ENCODE data around the gene S100A13. TPM values are rescaled to one million over a fixed set of nuclear protein-coding genes. Genes with fewer than 3 reads are reported as not detected.
"Not testable (repeated sequence)": the region's sequence is repeated elsewhere in the genome, so short reads cannot be mapped to it uniquely, and the experiment has no call there.

The S100A13 gene
- polyA plus RNA-seq, 3 donors: 143 to 162 (median 159) TPM

DNA sequence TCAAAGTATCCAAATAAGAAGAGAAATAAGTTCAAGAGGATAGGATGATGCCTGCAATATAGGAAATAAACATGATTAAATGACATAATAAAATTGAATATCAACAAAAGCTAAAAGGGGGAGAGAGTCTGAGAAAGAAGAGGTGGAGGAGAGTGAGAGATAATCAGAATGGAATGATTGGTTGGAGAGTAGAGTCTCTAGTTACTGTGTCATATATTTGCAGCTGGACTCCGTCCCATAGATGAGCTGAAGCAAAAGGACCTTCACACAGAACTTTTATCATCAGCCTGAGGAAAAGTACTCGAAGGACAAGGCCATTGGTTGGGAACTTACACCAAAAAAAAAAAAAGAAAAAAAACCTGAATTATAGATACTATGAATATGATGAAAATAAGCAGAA lies 38.8 kb downstream of the S100A13 start:
- no peak for DNase-seq (ENCODE audit: extremely low read depth in 1 of 11, low read depth in 9 of 11, low spot score in 4 of 11)

DNA sequence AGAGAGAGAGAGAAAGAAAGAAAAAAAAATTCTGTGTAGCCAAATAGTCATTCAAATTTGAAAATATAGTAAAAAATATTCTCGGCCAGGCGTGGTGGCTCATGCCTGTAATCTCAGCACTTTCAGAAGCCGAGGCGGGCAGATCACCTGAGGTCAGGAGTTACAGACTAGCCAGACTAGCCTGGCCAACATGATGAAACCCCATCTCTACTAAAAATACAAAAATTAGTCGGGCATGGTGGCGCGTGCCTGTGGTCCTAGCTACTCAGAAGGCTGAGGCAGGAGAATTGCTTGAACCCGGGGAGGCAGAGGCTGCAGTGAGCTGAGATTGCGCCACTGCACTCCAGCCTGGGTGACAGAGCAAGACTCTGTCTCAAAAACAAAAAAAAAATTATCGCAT lies 39.3 kb downstream of the S100A13 start:
- not testable (repeated sequence) for DNase-seq (ENCODE audit: extremely low read depth in 1 of 11, low read depth in 9 of 11, low spot score in 4 of 11)

DNA sequence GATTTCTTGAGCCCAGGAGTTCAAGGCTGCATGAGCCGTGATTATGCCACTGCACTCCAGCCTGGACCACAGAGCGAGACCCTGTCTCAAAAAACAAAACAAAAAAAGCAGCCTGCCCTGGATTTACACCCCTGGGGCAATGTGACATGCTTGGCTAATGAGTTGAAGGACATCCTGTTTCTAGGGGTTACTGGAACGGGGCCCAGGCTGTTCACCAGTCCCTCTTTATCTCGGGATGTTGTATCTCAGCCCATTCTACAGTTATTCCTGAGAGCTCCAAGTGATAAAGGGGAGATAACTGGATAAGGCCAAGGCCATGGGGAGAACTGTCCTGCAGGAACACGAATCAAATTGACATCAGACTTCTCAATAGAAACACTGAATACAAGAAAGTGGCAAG lies 40.0 kb downstream of the S100A13 start:
- no peak for DNase-seq (ENCODE audit: extremely low read depth in 1 of 11, low read depth in 9 of 11, low spot score in 4 of 11)

DNA sequence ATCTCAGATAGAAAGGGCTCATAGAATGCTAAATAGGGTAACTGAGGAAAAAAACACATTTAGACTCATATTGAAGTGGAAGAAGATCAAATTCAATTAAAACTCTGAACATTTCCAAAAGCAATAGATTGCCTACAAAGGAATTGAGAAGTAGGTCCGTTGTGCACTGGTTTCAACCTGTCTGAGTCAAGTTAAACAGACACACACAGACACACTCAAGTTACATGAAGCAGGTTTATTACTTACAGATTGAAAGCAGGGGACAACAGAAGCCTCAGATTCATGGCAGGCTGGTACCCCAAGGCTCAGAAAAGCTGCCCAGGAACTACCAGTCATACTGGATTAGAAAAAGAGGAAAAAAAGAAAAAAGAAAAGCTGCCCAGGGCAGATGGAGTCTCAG lies 41.0 kb downstream of the S100A13 start:
- DNase-seq (ENCODE audit: extremely low read depth in 1 of 11, low read depth in 9 of 11, low spot score in 4 of 11): no peak

DNA sequence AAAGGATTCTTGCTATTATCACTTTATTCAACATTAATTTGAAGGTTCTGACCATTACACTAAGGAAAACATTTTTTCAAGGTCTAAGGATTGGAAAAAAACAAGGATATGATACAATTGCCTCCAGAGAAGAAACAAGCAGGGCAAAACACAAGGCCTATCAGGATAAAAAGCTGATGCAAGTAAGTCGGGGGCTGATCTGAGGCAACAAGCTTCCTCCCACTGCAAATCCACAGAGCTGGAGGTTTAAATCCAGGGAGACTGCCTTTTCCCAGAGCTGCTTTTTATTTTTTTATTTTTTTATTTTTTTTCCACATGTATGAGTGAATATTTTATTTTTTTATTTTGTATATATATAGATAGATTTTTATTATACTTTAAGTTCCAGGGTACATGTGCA lies 42.3 kb downstream of the S100A13 start:
- no peak for DNase-seq (ENCODE audit: extremely low read depth in 1 of 11, low read depth in 9 of 11, low spot score in 4 of 11)

DNA sequence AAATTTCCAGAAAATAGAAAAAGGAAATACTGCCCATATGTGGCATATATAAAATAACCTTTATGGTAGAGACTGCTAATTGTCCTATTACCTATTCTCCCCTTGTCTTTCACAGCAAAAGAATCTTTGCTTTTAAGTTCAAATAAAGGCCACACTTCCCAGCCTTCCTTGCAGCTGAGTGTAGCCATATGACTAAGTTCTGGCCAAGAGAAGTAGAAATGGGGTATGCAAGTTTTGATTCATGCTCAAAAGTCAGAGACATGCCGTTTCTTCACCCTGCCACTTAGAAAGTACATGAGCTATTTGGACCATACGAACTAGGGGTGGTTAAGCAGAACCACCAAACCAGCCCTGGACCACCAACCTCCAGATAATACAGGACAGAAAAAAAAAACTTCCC lies 43.3 kb downstream of the S100A13 start:
- DNase-seq (ENCODE audit: extremely low read depth in 1 of 11, low read depth in 9 of 11, low spot score in 4 of 11): no peak

DNA sequence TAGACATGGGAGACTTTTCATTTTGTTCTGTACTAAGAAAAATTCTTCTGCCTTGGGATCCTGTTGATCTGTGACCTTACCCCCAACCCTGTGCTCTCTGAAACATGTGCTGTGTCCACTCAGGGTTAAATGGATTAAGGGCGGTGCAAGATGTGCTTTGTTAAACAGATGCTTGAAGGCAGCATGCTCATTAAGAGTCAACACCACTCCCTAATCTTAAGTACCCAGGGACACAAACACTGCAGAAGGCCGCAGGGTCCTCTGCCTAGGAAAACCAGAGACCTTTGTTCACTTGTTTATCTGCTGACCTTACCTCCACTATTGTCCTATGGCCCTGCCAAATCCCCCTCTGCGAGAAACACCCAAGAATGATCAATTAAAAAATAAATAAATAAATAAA lies 43.8 kb downstream of the S100A13 start:
- DNase-seq (ENCODE audit: extremely low read depth in 1 of 11, low read depth in 9 of 11, low spot score in 4 of 11): not testable (repeated sequence)

DNA sequence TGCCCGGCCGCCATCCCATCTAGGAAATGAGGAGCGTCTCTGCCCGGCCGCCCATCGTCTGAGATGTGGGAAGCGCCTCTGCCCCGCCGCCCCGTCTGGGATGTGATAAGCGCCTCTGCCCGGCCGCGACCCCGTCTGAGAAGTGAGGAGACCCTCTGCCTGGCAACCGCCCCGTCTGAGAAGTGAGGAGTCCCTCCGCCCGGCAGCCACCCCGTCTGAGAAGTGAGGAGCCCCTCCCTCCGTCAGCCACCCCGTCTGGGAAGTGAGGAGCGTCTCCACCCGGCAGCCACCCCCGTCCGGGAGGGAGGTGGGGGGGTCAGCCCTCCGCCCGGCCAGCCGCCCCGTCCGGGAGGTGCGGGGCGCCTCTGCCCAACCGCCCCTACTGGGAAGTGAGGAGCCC lies 44.5 kb downstream of the S100A13 start:
- not testable (repeated sequence) for DNase-seq (ENCODE audit: extremely low read depth in 1 of 11, low read depth in 9 of 11, low spot score in 4 of 11)

DNA sequence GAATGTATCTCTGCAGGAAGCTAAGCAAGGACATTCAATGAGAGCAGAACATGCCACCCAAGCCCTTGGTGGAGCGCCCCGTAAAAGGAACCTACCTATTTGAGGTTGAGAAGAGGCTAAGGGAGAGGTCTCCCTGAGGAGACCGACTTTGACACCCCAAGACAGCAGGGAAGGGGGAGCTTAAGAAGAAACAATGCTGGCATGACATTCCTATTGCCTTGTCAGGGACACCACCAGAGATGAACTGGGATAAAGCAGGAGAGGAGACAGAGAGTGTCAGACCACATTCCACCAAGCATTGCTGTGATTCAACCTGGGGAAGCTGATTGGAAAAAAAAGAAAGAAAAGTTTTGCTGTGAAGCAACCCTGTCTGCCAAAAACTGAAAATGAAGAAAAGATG lies 48.4 kb downstream of the S100A13 start:
- no peak for DNase-seq (ENCODE audit: extremely low read depth in 1 of 11, low read depth in 9 of 11, low spot score in 4 of 11)

DNA sequence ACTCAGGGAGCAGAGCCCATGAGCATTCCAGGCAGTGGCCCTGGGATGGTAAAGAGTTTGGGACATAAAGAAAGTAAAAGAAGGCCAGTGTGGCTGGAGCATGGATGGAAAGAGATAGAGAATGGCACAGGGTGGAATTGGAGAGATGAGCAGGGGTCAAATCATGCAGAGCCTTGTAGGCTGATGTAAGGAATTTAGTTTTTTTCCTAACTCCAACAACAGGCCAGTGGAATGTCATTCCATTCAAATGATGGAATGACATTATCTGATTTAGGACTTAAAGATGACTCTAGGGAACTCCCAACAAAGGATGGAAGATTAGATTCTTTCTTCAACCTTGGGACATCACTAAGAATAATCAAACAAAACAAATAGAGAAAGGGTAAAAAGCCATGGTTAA lies 48.8 kb downstream of the S100A13 start:
- DNase-seq (ENCODE audit: extremely low read depth in 1 of 11, low read depth in 9 of 11, low spot score in 4 of 11): no peak

DNA sequence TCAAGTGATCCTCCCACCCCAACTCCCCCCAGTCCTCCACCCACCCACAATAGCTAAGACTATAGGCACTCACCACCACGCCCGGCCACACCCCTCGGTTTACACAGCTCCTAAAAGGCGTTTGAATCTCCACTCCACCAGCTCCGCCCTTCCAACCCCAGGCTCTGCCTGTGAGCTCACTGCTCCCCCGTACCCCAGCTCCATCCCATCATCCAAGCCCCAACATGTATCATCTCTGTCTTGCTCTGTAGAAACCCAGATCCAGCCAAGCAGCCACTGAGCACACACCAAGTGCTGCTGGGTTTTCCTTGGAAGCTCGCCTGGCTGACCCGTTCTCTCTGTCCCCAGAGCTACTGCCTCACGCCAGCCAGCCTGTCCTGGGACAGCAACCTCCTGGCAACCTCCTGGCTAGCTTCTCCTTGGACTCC lies 49.7 kb downstream of the S100A13 start:
- no peak for DNase-seq (ENCODE audit: extremely low read depth in 1 of 11, low read depth in 9 of 11, low spot score in 4 of 11)

DNA sequence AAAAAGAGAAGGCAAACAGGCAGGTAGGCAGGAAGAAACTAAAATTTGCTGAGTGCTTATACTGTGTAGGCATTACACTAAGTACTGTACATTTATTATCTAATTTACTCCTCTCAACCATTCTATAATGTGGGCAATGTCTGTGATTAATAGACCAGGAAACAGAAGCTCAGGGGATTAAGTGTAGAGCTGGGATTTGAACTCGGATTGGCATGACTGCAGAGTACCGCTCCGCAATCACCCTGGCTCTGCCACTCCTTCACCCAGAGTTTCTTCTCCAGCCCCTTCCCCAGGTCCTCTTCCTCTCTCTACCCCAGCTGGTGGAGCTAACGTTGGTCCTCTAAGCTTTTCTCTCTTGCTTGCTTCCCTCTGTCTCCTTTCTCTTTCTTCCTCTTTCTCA lies 50.2 kb downstream of the S100A13 start:
- DNase-seq (ENCODE audit: extremely low read depth in 1 of 11, low read depth in 9 of 11, low spot score in 4 of 11): no peak

DNA sequence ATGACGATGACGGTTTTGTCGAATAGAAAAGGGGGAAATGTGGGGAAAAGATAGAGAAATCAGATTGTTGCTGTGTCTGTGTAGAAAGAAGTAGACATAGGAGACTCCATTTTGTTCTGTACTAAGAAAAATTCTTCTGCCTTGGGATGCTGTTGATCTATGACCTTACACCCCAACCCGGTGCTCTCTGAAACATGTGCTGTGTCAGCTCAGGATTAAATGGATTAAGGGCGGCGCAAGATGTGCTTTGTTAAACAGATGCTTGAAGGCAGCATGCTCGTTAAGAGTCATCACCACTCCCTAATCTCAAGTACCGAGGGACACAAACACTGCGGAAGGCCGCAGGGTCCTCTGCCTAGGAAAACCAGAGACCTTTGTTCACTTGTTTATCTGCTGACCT lies 51.8 kb downstream of the S100A13 start:
- DNase-seq (ENCODE audit: extremely low read depth in 1 of 11, low read depth in 9 of 11, low spot score in 4 of 11): not testable (repeated sequence)

DNA sequence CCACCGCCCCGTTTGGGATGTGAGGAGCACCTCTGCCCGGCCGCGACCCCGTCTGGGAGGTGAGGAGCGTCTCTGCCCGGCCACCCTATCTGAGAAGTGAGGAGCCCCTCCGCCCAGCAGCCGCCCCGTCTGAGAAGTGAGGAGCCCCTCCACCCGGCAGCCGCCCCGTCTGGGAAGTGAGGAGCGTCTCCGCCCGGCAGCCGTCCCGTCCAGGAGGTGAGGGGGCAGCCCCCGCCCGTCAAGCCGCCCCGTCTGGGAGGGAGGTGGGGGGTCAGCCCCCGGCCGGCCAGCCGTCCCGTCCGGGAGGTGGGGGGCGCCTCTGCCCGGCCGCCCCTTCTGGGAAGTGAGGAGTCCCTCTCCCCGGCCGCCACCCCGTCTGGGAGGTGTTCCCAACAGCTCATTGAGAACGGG lies 52.2 kb downstream of the S100A13 start:
- not testable (repeated sequence) for DNase-seq (ENCODE audit: extremely low read depth in 1 of 11, low read depth in 9 of 11, low spot score in 4 of 11)

DNA sequence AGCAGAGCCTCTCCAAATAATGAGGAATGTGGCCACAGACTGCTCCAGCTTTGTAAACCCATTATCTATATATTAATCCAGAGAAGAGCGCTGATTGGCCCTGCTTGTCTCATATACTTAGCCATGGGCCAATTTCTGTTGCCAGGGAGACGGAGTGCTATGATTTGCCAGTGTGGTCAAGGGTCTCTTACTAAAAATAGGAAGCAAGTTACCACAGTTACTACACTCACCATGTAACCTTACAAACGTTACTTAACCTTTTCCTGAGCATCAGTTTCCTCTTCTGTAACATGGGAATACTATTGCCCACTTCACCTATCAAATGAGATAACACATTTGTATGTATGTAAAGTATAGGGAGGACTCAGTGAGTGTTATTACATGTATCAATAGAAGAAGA lies 54.0 kb downstream of the S100A13 start:
- DNase-seq (ENCODE audit: extremely low read depth in 1 of 11, low read depth in 9 of 11, low spot score in 4 of 11): no peak

DNA sequence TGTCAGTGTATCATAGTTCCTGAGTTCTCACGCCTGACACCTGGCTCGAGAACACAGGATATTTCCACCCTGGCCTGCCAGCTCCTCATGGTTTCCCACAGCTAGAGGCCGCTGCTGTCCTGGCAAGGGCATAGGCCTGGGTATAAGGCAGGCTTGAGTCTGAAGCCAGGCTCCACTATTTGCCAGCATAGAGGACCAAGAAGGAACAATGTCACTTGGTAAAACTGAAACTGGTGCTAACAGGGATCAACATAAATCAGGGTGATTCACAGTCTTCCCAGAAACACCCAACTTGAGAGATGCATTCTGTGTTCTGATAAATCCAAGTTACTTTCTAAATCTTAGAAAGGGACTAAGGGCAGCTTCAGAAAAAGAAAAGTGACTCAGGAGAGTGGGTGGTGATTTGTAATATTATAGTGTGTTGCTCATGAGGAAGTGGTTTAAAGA lies 54.7 kb downstream of the S100A13 start:
- peak in 2 of 11 donors; percentile 69 to 72 for DNase-seq (ENCODE audit: extremely low read depth in 1 of 11, low read depth in 9 of 11, low spot score in 4 of 11)

DNA sequence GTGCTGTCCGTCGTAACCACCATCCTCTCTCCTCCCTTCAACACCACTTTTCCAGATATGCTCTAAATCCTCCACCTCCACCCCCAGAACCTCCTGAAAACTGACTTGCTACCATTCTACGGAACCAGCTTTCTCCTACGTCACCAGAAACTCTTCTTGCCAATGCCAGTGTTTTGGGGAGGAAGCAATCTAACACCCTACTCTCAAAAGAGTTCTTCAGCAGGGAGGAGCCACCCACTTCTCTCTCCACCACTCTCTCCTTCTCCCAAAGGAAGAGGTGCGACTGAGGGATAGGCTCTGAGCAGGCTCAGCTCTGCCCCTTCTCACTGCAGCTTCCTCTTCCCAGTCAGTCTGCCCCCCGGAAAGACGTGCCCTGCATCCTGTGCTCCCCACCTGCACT lies 55.6 kb downstream of the S100A13 start:
- DNase-seq (ENCODE audit: extremely low read depth in 1 of 11, low read depth in 9 of 11, low spot score in 4 of 11): no peak

DNA sequence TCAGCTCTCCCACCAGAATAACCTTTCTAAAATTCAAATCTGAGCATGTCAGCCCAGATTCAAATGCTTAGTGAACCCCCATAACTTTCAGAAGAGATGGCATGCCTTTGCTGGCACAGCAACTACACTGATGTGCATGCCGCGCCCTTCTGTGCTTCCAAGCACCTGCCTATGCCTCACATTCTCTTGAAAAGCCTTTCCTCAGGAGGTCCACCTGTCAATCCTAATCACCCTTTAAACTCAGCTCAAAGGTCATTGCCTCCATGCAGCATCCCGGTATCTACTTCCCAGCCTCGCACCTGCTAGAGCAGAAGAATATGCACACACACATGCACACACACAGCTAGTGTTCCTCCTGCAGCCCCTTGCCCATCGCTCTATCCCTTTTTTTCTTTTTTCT lies 56.4 kb downstream of the S100A13 start:
- no peak for DNase-seq (ENCODE audit: extremely low read depth in 1 of 11, low read depth in 9 of 11, low spot score in 4 of 11)

DNA sequence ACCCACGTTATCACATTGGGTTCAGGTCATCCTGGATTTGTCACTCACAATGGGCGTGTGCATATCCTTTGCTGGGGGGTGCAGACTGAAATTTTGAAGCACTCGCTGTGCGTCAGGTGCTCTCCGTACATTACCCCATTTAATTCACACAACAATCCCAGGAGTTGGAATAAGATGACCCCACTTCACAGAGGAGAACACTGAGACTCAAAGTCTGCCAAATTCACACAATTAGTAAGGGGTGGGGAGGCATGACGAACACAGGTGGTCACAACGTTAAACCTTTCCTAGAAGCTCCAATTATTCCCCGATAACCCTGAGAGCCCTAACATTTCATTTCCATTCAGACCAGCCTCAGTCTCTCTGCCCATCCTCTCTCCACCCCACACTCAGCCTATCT lies 57.8 kb downstream of the S100A13 start:
- DNase-seq (ENCODE audit: extremely low read depth in 1 of 11, low read depth in 9 of 11, low spot score in 4 of 11): no peak

Data from renal cortex interstitium (tissue), 11 donors.